Stimulated activated CD4-positive, alpha-beta T cell treated with anti-CD3 and anti-CD28 coated beads, TNF-alpha, amount 100 ng/mL, for 1 hour (primary cell): Measurements from ENCODE around the gene ASCC1.
"Not testable (repeated sequence)": the region's sequence is repeated elsewhere in the genome, so short reads cannot be mapped to it uniquely, and the experiment has no call there.

Experiments
- DNase-seq, 3 donors: peaks; one replicate each; pipeline ENCODE4 v3.0.0-alpha.2; 2020; ENCODE audit warnings: low read depth in 3 of 3, low spot score in 1 of 3

Gene ASCC1

DNA sequence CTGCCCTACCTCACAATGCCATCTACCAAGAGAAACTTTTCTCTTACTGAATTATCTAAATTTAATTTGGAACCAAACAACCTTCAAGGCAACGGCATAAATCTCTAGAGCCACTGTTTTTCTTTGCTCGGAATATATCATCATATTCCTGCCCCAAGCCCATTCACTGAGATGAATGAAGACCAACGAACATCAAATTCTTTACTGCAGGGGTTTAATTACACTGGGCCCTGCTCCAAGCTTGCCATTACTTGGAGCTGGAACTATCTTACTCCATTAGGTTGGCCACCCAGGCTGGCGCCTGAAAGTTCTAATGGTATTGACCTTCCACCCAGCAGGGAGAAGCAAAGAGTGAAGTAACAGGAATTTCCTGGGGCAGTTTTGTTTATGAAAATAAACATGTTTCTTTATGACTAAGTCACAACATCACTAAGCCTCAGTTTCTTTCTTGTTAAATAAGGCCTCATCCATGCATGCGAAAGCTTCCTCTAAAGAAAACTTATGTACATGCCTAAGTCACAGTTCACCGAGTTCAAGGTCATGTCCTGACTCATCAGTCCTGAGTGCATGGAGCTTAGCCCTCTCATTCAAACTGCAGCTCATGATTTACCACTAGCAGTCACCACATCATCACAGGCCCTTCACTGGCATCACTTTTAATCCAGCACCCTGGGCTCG lies 42.3 kb downstream of the ASCC1 start:
- DNase-seq = no peak

DNA sequence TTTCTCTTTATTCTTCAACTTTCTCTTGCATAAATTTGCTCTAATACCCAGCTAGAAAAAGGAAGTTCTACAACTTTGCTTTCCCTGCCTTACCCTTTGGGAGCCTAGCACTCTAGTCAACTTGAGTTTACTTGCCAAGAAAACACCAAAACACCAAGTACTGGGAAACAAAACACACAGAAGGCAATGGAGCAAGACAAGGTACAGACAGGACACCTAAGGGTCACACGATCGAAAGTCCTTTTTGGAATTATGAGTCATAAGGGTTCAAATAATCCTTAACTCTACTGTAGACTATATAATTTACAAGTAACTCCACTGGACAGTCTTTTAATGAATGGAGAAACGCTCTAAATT lies 42.8 kb downstream of the ASCC1 start:
- no peak for DNase-seq

DNA sequence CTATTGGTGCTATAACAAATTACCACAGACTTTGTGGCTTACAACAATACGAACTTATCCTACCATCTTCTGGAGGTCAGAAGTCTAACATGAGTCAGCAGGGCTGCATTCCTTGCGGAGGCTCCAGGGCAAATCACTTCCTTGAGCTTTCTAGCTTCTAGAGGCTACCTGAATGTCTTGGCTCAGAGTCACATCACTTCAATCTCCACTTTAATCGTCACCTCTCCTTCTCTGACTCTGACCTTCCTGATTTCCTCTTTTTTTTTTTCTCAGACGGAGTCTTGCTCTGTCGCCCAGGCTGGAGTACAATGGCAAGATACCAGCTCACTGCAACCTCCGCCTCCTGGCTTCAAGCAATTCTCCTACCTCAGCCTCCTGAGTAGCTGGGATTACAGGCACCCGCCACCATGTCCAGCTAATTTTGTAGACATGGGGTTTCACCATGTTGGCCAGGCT lies 44.9 kb downstream of the ASCC1 start:
- DNase-seq = no peak

DNA sequence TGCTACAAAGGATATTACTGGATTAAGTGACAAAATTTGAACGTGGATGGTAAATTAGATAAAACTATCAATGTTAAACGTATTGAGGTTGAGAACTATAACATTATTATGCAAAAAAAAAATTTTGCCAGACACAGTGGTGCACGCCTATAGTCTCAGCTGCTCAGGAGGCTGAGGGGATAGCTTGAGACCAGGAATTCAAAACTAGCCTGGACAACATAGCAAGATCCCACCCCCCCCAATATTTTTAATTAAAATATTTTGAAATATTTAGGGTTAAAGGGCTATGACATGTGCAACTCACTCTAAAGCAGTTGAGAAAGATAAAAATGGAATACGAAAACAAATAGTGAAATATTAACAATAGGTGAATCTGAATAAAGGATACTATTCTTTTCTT lies 45.3 kb downstream of the ASCC1 start:
- DNase-seq = no peak

DNA sequence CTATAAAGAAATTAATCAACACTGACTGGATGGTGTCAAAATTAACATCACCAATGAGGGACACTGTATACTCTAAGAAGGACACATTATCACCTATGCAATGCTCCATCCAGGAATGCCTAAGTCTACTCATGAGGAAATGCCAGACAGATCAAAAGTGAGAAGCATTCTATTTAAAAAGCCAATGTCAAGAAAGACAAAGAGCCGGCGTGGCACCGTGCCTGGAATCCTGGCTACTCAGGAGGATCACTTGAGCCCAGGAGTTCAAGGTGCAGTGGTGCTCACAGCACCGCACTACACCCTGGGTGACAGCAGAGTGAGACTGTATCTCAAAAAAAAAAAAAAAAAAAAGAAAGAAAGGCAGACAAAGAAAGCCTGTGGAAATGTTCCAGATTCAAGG lies 45.8 kb downstream of the ASCC1 start:
- DNase-seq = no peak

DNA sequence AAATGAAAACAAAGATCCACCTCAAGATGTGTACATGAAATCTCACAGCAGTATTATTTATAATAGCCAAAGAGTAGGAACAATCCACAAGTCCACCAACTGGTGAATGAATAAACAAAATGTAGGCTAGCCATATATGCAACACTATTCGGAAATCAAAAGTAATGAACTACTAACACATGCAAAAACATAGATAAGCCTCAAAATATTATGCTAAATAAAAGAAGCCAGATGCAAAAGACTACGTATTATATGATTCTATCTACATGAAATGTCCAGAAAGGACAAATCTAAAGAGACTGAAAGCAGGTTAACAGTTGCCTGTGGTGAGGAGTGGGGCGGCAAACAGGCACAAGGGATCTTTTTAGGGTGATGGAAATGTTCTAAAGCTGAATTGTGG lies 49.0 kb downstream of the ASCC1 start:
- DNase-seq = no peak

DNA sequence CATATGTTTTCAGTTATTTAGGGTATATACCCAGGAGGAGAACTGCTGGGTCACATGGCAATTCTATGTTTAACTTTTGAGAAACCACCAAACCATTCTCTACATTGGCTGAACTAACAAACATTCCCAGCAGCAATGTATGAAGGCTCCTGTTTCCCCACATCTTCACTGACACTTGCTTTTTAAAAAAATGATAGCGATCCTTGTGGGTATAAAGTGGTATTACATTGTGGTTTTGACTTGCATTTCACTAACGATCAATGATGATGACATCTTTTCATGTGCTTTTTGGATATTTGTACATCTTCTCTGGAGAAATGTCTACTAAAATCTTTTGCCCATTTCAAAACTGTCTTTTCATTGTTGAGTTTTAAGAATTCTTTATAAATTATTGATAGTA lies 51.5 kb downstream of the ASCC1 start:
- DNase-seq = no peak

DNA sequence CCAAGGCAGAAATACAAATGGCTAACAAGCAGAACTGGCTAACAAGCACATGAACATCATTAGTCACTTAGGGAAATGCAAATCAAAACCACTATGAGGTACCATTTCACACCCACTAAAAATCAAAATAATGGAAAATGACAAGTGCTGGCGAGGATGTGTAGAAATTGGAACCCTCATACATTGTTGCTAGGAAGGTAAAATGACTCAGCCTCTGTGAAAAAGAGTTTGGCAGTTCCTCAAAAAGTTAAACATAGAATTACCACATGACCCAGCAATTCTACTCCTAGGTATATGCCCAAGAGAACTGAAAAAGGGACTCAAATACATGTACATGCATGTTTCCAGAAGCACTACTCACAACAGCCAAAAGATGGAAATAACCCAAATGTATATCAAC lies 53.1 kb downstream of the ASCC1 start:
- no peak for DNase-seq

DNA sequence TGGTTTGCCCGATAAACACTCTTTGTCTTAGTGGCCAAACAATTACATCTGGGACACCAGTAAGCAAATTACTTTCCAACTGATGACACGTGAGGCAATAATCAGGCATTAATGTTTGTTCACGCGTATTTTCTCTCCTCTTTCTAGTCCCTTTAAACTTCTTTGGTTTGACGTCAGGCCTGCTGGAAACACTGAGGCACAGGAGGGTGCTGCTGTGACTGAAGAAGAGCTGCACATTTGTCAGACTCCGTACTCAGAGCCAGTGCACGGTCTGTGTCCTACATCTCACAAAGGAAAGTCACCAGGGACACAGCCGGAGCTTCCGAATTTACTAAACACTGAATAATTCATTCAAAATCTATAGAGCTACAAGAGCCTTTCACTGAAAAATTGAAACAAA lies 57.9 kb downstream of the ASCC1 start:
- no peak for DNase-seq

DNA sequence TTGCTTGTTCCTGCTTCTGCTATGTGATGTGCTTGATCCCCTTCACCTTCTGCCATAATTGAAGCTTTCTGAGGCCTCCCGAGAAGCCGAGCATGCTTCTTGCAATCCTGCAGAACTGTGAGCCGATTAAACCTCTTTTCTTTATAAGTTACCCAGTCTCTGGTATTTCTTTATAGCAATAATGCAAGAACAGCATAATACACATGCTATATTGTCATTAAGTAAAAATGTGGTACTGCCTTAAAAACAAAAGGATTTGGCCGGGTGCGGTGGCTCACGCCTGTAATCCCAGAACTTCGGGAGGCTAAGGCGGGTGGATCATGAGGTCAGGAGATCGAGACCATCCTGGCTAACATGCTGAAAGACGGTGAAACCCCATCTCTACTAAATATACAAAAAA lies 59.9 kb downstream of the ASCC1 start:
- DNase-seq = no peak

DNA sequence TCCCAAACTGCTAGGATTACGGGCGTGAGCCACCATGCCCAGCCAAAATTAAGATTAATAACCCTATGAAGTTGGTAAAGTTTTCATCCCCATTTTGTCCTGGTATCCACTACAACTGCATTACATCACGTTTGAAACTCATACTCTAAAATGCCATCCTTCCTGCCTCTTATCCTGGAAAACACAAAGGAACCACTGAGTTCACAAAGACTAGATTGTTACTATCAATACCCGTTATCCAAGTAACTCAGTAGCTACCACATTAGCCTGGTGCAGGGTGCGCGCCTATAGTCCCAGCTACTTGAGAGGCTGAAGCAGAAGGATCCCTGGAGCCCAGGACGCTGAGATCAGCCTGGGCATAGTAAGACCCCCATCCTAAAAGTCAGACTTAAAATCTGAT lies 63.8 kb downstream of the ASCC1 start:
- no peak for DNase-seq

DNA sequence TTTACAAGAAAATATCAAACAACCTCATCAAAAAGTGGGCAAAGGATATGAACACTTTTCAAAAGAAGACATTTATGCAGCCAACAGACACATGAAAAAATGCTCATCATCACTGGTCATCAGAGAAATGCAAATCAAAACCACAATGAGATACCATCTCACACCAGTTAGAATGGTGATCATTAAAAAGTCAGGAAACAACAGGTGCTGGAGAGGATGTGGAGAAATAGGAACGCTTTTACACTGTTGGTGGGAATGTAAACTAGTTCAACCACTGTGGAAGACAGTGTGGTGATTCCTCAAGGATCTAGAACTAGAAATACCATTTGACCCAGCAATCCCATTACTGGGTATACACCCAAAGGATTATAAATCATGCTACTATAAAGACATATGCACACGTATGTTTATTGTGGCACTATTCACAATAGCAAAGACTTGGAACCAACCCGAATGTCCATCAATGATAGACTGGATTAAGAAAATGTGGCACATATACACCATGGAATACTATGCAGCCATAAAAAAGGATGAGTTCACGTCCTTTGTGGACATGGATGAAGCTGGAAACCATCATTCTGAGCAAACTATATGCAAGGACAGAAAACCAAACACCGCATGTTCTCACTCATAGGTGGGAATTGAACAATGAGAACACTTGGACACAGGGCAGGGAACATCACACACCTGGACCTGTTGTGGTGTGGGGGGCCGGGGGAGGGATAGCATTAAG lies 65.2 kb downstream of the ASCC1 start:
- not testable (repeated sequence) for DNase-seq

DNA sequence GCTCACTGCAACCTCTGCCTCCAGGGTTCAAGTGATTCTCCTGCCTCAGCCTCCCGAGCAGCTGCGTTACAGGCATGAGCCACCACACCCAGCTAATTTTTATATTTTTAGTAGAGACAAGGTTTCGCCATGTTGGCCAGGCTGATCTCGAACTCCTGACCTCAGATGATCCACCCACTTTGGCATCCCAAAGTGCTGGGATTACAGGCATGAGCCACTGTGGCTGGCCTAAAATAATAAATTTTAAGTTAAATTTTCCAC lies 68.8 kb downstream of the ASCC1 start:
- not testable (repeated sequence) for DNase-seq

DNA sequence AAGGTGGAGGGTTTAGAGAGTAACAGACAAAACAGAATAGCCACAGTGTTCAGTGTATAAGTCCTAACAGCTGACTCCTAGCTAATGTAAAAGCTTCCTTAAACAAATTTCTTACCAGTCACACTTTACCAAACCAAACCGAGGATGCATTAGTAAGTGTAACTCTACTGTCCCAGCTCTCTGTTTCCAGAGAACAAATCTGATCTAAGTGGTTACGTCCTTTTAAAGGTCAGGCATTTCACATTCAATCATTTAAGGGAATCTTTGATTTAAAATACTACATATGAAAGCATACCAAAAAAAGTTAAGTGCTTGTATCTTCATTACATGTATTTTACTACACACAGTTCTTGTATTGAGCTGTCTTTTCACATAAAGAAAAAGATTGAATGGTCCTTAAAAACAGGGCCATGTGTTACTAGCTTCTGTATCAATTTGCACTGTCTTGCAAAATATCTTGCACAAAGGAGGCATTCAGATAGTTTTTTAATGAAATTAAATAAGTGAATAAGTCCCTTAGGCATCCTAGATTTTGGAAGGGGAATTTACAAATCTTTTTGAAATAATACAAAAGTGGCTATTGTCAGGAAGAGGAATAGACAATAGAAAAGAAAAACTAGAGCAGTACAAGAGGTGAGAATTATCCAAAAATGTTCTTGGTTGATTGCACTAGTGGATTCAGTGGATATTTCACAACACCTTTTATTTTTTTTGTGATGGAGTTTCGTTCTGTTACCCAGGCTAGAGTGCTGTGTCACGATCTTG lies 69.3 kb downstream of the ASCC1 start:
- DNase-seq = no peak

DNA sequence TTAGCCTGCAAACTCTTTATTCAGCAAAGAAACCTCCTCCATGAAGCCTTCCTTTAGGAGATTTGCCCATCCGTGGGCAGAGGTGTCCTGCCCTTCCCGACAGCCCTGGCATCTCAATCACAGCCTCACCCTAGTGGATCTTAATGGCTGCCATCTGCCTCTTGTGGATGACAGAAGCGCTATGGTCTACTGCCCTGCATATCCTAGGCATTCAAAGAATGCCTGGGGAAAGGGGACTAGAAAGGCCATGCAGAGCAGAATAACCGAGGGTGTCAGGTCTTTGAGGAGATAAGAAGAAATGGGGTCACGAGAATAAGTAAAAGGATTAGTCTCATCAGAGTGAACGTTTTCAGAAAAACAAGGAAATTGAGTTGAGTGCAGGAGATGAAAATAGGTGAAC lies 70.0 kb downstream of the ASCC1 start:
- no peak for DNase-seq

DNA sequence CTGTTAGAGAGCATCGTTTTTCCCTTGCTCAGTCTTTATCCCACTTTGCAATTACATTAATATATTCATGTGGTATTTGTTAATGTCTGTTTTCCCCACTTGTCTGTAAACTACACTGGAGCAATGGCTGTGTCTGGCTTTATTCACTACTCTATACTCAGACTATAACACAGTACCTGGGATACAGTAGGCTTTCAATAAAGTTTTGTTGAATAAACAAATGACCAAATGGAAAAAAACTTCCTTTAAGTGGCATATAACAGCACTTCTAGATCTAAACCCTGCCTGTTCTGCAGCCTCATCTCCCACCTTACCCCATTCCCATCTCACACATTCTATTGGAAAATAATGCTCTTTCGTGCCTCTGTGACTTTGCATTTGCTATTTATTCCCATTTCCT lies 70.4 kb downstream of the ASCC1 start:
- no peak for DNase-seq

DNA sequence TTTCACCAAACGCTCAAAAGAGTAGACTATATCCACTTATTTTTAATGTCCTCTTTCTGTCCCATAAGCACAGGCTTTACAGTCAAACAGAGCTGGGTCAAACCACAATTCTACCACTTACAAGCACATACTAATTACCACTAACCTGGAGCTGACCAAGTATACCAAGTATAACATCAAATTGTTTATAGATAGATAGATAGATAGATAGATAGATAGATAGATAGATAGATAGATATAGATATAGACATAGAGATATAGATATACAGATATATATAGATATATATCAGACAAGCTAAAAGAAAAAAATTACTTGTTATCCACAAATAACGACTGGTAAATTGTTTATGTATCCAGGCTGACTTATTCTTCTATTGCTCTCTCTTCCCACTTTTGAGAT lies 75.2 kb downstream of the ASCC1 start:
- no peak for DNase-seq

DNA sequence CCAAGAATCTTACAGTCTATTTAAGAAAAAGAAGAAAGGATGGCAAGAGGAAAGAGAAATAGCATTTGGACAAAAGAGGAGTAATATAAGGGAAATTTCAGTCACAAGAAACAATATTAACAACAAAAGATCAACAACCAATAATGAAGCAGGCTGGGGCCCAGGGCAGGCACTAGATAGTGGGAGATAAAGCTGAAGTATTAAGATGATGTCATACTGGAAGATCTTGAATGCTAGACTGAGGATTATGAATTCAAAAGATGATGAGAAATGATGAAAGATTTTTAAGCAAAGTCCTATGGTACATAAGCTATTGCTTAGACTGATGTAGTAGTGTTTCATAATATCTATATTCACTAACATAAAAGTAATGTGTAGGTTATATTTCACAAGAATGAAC lies 75.9 kb downstream of the ASCC1 start:
- DNase-seq = no peak

DNA sequence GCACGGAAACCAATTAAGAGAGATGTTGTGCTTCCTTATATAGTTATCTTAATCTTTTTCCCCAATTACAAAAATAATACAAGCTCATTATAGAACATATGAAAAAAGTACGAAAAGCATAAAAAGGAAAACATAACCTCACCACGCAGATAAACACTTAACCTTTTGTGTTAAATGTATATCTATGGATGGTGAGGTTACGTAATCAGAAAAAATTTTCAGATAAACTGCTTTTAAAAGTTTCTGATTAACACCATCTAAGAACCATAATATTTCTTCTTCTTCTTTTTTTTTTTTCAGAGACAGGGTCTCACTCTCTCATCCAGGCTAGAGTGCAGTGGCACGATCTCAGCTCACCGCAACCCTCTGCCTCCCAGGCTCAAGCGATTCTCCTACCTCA lies 78.5 kb downstream of the ASCC1 start:
- DNase-seq = no peak

DNA sequence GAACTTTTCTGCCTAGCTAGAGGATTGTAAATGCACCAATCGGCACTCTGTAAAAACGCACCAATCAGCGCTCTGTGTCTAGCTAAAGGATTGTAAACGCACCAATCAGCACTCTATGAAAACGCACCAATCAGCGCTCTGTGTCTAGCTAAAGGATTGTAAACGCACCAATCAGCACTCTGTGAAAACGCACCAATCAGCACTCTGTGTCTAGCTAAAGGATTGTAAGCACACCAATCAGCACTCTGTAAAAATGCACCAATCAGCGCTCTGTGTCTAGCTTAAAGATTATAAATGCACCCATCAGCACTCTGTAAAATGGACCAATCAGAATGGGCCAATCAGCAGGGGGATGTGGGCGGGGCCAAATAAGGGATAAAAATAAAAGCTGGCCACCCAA lies 79.9 kb downstream of the ASCC1 start:
- DNase-seq = not testable (repeated sequence)

DNA sequence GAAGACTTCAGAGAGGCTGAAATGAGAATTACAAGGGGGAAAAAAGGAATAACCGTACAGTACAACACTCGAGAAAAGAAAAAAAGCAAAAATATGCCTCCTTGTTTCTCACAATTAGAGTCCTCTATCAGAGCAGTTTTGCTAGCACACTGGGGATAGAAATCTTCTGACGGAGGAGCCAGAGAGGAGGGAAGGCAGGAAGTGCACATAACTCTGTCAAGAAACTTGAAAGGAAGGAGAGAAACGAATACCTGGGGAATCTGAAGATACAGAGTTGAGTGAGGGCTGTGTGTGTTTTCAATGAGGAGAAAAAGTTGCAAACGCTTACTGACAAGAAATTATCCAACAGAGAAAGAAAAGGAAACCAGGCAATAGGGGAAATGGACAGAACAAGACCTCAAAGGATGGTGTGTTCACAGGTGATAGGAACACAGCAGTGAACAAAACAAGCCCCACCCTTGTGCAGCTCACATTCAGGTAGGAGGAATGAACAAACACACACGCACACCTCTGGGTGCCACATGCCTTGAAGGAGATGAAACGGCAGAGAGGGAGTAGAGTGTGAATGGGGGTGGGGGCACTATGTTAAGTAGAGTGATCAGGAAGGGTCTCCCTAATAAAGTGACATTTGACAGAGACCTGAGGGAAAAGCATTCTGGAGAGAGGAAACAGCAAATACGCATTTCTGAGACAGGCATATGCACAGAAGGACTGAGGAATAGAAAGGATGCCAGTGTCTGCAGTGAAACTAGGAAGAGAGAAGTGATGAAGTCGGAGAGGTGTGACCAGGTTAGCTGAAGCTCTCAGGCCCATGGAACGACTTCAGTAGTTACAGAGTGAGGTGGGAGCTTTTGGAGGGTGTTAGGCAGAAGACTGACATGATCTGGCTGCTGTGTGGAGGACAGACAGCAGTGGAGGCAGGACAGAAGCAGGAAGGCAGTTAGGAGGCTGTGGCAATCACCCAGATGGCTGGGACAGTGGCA lies 81.0 kb downstream of the ASCC1 start:
- no peak for DNase-seq
